ELR (cell line): Measurements from ENCODE around the gene MYBPC2.

ENCODE experiments used
- DNase-seq: peaks from one replicate; pipeline ENCODE4 v3.0.0-alpha.2; 2015; ENCODE audit warnings: low read depth

The MYBPC2 gene

GRCh38 chr19:50481351-50482149 lies 48.9 kb downstream of the MYBPC2 start:
- no peak for DNase-seq

DNA sequence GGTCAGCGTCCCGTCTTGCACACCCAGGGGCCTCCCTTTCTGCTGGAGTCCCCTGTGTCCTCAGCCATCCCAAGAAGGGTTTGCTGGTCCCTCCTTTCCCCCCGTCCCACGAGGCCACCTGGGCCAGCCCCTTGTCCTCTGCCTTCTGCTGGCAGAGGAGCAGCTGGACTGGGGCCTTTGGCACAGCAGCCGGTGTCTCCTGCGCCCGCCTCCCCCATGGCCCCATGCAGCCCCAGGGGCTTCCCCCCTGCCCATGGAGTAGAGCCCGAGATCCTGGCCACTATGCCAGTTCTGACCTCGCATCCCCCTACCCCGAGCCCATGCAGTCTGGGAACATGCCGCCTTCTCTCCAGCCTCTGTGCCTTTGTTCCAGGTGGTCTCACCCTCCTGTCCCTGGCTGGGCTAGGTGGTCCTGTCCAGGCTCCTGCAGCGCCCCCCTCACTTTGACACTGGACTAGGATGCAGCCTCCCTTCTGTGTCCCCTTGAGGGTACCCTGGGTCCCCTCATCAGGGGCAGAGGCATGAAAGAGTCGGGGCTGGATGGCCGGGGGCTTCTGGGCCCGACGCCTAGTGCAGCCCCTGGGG lies 49.7 kb downstream of the MYBPC2 start:
- DNase-seq: no peak

DNA sequence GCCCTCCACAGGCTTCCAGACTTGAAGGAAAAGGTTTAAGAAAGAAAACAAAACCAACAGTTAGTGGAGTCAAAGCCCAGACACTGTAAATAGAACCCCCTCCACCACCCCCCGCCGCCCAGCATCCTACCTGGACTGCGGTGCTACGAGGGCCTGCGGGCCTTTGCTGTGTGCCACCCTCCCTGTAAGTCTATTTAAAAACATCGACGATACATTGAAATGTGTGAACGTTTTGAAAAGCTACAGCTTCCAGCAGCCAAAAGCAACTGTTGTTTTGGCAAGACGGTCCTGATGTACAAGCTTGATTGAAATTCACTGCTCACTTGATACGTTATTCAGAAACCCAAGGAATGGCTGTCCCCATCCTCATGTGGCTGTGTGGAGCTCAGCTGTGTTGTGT lies 50.2 kb downstream of the MYBPC2 start:
- no peak for DNase-seq

DNA sequence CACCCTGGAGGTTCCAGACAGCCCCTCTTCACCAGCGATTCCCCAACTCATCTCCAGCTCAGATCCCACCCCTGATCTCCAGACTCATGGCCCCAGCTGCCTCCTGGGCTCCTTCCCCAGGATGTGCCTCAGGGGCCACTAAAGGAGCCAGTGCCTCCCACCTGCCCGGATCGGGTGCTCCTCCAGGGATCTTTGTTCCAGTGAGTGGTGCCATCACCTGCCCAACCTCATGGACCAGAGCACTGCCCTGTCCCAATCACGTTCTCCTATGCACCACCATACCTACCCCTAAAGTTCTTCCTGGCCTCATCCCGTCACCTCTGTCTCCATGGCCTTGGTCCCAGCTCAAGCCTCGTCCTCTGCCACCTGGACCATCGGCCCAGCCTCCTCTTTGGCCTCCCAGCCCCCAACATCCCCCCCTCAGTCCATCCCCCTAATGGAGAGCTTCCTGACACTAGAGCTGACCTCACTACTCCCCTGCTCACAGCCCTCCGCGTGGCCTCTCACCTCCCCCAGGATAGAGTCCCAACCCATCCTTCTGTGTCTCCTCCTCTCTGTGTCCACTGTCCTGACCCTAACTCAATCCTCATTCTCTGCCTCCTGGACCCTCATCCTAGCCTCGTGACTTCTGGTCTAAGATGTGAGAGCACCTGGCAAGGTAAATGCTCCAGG lies 52.7 kb downstream of the MYBPC2 start:
- DNase-seq: no peak

DNA sequence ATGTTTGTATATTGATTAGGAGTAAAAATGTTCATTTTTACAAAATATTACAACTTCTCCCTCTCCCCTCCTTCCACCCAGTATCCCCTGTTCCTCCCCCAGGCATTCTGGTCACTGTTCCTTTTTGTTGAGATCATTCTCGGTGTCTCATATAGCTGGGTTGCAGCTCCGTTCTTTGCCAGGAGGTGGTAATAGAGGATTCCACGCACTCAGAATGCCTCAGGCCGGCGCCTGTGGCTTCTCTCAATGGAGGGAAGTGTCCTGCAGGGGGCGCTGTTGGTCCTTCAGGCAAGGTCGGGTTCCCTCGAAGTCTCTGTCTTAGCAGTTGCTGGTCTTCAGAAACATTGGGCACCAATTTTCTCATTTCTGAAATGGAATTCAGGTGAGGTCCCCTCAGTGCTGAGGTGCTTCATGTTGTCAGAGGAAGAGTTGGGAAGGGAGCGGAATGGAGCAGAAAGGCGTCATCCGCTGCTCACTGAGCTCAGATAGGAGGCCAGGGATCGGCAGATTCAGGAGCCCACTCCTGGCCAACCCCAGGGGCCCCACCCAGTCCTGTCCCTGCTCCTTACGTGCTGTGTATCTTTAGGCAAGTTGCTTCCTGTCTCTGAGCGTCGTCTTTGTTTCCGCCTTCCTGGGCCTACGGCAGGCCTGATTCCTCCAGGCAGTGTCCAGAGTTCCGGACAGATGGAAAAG lies 54.3 kb downstream of the MYBPC2 start:
- DNase-seq: peak; percentile 53

- DNase-seq: no peak
These were observed 55.9 kb downstream of the MYBPC2 start for GRCh38 chr19:50488389-50489194.

DNA sequence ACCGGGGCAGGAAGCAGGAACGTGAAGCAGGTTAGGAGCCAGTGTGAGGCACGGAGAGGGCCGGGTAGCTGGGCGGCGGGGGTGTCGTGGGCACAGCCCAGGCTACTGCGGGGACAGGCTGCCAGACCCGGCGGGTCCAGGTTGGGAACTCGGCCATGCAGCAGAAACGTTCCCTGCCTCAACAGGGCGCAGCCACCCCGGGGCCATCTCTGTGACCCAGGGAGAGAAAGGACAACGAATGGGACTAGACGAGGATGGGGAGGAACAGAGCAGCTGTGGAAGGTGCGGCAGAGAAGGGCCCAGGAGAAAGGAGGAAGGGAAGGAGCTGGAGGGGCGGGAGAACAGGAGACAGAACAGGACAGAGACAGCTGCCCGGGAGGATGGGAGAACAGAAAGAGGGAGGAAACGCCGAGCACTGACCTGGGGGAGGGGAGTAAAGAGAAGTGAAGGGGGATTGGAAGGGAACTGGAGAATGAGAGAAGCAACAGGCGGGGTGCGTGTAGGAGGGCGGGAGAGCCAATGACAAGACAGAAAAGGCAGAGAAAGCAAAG lies 56.8 kb downstream of the MYBPC2 start:
- no peak for DNase-seq

GRCh38 chr19:50490411-50490811 lies 57.7 kb downstream of the MYBPC2 start:
- DNase-seq: no peak

DNA sequence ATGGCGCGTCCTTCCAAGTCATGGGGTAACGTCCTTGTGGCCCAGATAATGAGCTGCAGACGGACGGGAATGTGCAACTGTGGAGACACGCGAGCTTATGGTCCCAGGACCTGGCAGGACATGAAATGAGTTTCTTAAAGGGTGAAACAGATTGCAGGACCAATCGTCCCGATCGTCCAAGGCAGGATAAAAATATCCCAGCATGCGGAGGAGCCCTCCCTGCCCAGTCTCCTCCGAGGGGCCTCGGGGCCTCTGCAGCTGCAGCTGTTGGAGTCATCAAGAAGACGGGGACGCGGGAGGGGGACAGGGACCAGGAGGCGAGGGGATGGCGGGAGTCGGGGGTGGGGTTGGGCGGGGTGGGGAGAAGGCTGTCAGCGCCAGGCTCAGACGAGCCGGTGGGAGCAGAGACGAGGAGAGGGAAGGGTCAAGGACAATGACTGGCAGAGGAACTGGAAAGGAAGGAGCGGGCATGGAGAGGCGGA lies 58.3 kb downstream of the MYBPC2 start:
- no peak for DNase-seq

GRCh38 chr19:50492303-50493052 lies 59.8 kb downstream of the MYBPC2 start:
- DNase-seq: peak; percentile 10

- no peak for DNase-seq
These were observed 60.5 kb downstream of the MYBPC2 start for GRCh38 chr19:50493171-50493570.

GRCh38 chr19:50494186-50495019 lies 61.7 kb downstream of the MYBPC2 start:
- DNase-seq: no peak

GRCh38 chr19:50495020-50495531 lies 62.4 kb downstream of the MYBPC2 start:
- no peak for DNase-seq

GRCh38 chr19:50496189-50497021 lies 63.7 kb downstream of the MYBPC2 start:
- DNase-seq: no peak

GRCh38 chr19:50497022-50497405 lies 64.3 kb downstream of the MYBPC2 start:
- no peak for DNase-seq

DNA sequence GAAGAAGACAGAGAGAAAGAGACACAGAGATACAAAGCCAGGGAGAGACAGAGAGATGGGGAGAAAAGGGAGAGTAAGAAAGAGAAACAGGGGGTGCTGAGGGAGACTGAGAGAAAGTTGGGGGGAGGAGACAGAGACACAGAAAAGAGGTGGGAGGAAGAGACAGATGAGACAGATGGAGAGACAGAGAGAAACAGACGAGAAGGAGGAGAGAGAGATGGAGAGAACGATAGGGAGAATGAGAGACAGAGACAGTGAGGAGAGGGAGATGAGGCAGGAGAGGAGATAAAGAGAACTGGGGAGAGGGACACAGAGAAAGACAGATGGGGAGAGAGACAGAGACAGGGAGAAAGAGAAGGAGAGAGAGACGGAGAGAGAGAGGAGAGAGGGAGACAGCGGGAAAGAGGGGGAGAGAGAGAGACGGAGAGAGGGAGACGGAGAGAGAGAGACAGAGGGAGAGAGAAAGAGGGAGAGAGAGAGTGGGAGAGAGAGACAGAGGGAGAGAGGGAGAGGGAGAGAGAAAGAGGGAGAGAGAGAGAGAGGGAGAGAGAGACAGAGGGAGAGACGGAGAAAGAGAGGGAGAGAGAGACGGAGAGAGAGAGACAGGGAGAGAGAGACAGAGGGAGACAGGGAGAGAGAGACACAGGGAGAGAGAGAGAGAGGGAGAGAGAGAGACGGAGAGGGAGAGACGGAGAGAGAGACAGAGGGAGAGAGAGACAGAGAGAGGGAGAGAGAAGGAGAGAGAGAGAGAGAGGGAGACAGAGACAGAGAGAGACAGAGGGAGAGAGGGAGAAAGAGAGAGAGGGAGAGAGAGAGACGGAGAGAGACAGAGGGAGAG lies 65.7 kb downstream of the MYBPC2 start:
- DNase-seq: no peak

DNA sequence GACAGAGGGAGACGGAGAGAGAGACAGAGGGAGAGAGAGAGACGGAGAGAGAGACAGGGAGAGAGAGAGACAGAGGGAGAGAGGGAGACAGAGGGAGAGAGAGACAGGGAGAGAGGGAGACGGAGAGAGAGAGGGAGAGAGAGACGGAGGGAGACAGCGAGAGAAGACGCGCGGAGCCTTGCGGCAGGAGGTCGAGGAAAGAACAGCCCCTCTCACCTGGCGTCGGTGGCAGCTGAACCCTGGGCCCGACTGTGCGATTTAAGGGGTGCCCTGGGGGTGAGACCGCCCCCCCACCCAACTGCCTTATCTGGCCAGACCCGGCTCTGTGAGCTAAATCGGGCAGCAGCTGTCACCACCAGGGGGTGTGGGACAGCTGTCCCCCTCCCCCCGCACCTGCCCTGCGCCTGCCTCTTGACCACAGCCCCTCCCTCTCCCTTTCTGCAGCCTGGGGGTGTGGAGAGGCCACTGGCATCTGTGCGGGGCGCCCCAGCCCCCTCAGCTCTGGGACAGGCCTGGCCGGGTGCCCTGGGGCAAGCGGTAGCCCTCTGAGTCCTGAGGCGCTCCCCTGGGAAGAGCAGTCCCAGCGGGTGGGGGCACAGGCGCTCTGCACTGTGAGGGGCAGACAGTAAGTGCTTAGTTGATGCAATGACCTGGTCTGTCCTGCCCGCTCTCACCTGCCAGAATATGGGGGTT lies 67.5 kb downstream of the MYBPC2 start:
- DNase-seq: no peak
